ENCODE data around the gene RPS3. TPM values are rescaled to one million over a fixed set of nuclear protein-coding genes. Genes with fewer than 3 reads are reported as not detected.

Gene RPS3
- total RNA-seq, 2 donors from 2014 or later, result 921 to 1,114 TPM

DNA sequence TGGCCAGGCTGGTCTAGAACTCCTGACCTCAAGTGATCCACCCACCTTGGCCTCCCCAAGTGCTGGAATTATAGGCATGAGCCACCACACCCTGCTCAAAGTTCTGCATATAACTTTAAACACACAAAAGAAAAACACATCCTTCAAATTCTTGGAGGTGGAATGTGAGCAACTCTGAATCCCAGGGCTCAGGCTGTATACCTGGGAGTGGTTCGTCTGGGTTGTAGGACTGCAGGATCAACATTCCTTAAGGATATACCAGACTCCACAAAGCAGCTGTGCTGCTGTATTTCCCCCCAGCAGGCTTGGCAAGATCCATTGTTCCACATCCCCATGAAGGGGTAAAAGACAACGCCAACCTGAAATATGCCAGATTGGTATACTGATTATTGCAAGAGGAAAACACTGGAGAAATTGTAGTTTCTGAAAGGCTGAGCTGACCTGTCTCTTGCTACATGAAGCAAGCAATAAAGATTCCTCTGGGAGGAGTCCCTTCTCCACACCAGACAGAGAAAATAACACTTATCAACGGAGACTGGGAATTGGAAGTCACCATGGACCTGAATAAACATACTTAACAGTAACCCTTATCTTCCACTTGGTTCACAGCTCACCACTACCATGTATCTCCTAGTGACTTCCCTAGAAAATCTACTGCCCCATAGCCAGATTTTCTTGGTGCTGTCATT, 12.2 kb upstream of the RPS3 start:
- Histone ChIP-seq H3K27ac (no peak overlapping the region), H3K4me3 (no peak overlapping the region), H3K9me3 (no peaks in the 10 kb centered on the region), H3K36me3 (replicated peaks in 1 of 2; ENCODE audit: insufficient read depth in 1 of 2, low read depth in 2 of 2) (no peaks in the 10 kb centered on the region), H3K4me1 (peaks cover 6% of the 10 kb centered on the region), H3K27me3 (no peaks in the 10 kb centered on the region)
- ATAC-seq, result no peak
- no peak for TF ChIP-seq POLR2A (IDR thresholded peaks at IDR 0.05)
- TF ChIP-seq, protein P1, sequence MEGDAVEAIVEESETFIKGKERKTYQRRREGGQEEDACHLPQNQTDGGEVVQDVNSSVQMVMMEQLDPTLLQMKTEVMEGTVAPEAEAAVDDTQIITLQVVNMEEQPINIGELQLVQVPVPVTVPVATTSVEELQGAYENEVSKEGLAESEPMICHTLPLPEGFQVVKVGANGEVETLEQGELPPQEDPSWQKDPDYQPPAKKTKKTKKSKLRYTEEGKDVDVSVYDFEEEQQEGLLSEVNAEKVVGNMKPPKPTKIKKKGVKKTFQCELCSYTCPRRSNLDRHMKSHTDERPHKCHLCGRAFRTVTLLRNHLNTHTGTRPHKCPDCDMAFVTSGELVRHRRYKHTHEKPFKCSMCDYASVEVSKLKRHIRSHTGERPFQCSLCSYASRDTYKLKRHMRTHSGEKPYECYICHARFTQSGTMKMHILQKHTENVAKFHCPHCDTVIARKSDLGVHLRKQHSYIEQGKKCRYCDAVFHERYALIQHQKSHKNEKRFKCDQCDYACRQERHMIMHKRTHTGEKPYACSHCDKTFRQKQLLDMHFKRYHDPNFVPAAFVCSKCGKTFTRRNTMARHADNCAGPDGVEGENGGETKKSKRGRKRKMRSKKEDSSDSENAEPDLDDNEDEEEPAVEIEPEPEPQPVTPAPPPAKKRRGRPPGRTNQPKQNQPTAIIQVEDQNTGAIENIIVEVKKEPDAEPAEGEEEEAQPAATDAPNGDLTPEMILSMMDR (IDR thresholded peaks at IDR 0.05), result no peak
- WGBS, 2 donors, result 37 to 46% methylated on average over 3 of the region's 3 CpGs
- no peak for DNase-seq
- intact Hi-C loops (cut with DNase I), result no loop called here

DNA sequence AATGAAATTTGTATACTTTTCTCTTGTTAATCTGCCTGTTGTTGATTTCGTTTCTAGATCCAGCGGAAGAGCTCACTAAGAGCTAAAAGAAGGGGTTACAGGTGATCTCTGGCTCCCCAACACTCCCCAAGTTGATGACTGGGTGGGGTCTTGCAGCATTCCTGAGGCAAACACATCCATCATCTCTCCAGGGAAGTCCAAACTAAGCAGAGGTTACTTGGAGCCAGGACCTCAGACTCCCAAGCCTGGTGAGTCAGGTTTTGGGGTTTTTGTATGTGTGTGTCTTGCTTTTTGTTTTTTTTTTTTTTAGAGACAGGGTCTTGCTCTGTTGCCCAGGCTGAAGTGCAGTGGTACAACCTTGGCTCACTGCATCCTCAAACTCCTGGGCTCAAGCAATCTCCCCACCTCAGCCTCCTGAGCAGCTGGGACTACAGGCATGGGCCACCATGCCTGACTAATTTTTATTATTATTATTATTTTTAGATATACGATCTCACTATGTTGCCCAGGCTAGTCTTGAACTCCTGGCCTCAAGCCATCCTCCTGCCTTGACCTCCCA, 11.5 kb upstream of the RPS3 start:
- intact Hi-C loops (cut with DNase I), result no loop called here
- Histone ChIP-seq H3K27me3 (no peaks in the 10 kb centered on the region), H3K4me3 (no peak overlapping the region), H3K9me3 (no peaks in the 10 kb centered on the region), H3K36me3 (replicated peaks in 1 of 2; ENCODE audit: insufficient read depth in 1 of 2, low read depth in 2 of 2) (no peaks in the 10 kb centered on the region), H3K27ac (peak overlapping the region in 2 of 4 donors; percentile 42 to 69), H3K4me1 (peaks cover 6% of the 10 kb centered on the region)
- WGBS, 2 donors, result 50 to 65% methylated on average over 3 of the region's 3 CpGs
- DNase-seq, result no peak
- no peak for TF ChIP-seq POLR2A (IDR thresholded peaks at IDR 0.05)
- TF ChIP-seq, protein P1 (IDR thresholded peaks at IDR 0.05), result no peak
- ATAC-seq, result no peak

DNA sequence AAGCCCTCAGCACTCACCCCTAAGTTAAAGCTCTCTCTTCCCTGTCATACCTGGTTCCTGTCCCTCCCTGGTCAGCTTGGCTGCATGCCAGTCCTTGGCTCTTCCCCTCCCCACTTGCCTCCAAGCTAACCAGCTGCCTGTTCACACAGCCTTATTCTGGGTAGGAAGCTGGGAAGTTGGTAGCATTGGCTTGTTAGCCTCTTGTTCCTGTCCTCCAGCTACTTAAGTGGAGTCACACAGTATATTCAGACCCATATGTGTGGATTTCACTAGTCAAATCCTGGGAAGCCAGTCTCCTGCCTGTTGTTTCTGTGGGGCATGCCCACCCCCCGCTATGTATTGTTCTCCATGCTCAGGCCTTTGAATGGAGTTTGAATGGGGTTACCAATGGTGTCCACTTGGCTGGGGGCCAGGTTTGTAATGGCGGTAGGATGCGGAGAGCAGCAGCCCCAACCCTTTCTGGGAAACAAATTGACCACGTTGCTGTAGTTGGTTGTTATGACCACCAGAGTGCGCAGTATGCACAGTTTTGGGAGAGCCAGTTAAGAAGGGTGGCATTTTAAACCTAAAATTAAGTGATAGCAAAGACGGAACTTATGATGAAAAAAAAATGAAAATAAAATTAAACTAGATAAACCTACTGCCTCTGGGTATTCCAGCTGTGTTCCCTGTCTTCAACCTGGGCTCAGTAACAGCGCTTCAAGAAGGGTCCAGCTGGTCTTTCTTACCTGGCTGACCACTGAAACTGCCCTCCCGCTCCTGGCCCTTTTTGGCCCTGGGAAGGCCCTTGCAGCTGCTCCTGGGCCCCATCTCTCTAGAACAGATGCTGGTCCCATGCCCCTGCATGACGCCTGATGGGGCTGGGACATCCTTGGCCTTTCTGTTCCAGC, 10.7 kb upstream of the RPS3 start:
- peaks cover 6% of the 10 kb centered on the region for H3K4me1 ChIP-seq
- H3K27me3 ChIP-seq, result no peaks in the 10 kb centered on the region
- DNase-seq, result peak; percentile 77 to 87 (median 82)
- WGBS, 2 donors, result 24 to 25% methylated on average over 9 of the region's 9 CpGs
- no peak for TF ChIP-seq POLR2A (IDR thresholded peaks at IDR 0.05)
- TF ChIP-seq, protein P1 (IDR thresholded peaks at IDR 0.05), result peak; percentile 60 to 89 (median 85)
- no peaks in the 10 kb centered on the region for H3K36me3 ChIP-seq (replicated peaks in 1 of 2; ENCODE audit: insufficient read depth in 1 of 2, low read depth in 2 of 2)
- intact Hi-C loops (cut with DNase I), result no loop called here
- no peaks in the 10 kb centered on the region for H3K9me3 ChIP-seq
- peak; percentile 81 for ATAC-seq
- H3K4me3 ChIP-seq, result no peak overlapping the region
- H3K27ac ChIP-seq, result peak overlapping the region in 3 of 4 donors; percentile 42 to 69 (median 63)

GRCh38 chr11:75389276-75389605, 10.1 kb upstream of the RPS3 start:
- no peak for ATAC-seq

More at GRCh38 chr11:75389276-75389605, 10.1 kb upstream of the RPS3 start:
- H3K4me3 ChIP-seq, result no peak overlapping the region
- no peaks in the 10 kb centered on the region for H3K9me3 ChIP-seq
- WGBS, 2 donors, result 67 to 75% methylated on average over 11 of the region's 11 CpGs
- no peak overlapping the region for H3K27ac ChIP-seq
- no peak for DNase-seq
- no peaks in the 10 kb centered on the region for H3K36me3 ChIP-seq (replicated peaks in 1 of 2; ENCODE audit: insufficient read depth in 1 of 2, low read depth in 2 of 2)
- no peak for TF ChIP-seq POLR2A (IDR thresholded peaks at IDR 0.05)
- TF ChIP-seq, protein P1 (IDR thresholded peaks at IDR 0.05), result no peak
- no peaks in the 10 kb centered on the region for H3K27me3 ChIP-seq
- H3K4me1 ChIP-seq, result peaks cover 6% of the 10 kb centered on the region
- intact Hi-C loops (cut with DNase I), result no loop called here
